Subcutaneous adipose tissue (tissue), 4 donors: Measurements from ENCODE around the gene KIAA1328. TPM values are rescaled to one million over a fixed set of nuclear protein-coding genes. Genes with fewer than 3 reads are reported as not detected.

ENCODE experiments used
- CTCF ChIP-seq: fragments of 450-650 bp; IDR thresholded peaks from one replicate; pipeline ENCODE4 v1.5.1; 2016; ENCODE audit warnings: low read depth, mild to moderate bottlenecking, control low read depth, antibody characterized with exemption, moderate library complexity
- total RNA-seq, 4 donors: library from RNA; depleted of rRNA; stranded (reverse); fragments of >200 nt; gene quantifications; one replicate each; pipeline ENCODE4 v1.1.0, GENCODE V29; 2016

KIAA1328 gene
- total RNA-seq, 4 donors from 2014 or later, result 15.0 to 22.8 (median 18.9) TPM

- no peak for TF ChIP-seq CTCF
These were observed 70.4 kb downstream of the KIAA1328 start for GRCh38 chr18:36899289-36899688.

GRCh38 chr18:36900466-36900865, 71.5 kb downstream of the KIAA1328 start:
- no peak for TF ChIP-seq CTCF

DNA sequence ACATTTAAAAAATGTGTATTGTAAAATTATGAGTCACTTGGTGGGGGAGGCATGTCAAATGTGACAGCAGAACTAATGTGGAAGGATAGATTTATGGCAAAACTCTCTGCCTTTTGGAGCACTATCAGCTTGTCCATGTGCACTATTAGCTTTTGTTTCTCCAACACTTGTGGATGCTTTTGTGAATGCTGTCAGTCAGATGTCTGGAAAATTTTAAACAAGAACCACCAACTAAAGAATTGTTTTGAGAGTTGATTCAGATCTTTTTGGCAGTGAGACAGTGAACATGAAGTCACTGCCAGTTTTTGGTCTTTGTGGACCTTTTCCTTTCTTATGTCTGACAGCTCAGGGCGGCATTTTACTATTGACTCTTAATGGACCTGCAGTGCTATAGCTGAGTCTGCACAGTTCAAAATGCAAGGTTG, 72.4 kb downstream of the KIAA1328 start:
- TF ChIP-seq CTCF, result no peak

DNA sequence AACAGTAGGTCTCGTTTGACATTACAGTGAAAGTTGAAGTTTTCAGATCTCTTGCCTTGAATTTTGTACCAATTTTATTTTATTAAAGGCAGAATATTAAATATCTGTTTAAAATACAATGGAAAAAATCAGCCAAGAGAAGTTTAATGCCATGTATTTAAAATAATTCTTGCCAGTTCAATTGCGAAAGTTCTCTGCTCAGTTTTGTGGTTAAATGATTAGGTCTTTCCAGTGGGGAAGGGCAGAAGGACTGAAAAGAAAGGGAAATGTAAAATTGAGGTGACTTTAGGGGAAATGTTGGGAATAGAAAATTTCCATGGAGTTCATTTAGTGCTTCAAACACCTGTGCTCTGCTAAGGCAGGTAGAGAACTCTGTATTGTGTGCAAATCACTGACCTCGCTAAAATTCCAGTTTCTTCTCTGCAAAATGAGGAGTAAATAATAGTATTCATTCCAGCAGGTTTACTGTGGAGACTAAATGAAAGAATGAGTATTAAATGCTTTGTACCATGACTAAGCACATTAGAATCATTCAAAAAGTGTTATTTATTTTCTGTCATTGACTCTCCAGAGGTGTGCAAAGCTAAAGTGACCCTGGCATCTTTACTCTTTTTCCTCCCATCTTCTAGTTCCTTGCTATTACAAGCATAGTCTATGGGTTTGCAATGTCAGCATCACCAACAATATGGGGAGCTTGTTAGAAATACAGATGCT, 74.4 kb downstream of the KIAA1328 start:
- no peak for TF ChIP-seq CTCF

GRCh38 chr18:36905571-36905970, 76.6 kb downstream of the KIAA1328 start:
- no peak for TF ChIP-seq CTCF

DNA sequence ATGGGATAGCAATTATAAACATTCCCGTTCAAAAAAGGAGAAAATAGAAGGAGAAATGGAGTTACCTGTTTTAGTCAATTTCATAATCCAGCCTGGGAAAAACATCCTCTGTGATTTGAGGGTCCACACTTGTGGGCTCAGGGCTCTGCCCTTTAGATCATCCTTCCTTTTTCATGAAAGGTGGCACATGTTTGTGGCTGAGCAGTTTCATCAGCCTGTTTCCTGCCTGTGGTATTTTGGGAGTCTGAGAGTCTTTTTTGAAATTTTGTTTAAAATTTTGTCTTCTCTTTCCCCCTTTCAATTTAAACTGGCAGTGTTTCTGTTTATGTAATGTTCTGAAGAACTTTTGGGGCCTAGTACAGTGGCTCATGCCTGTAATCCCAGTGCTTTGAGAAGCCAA, 84.0 kb downstream of the KIAA1328 start:
- no peak for TF ChIP-seq CTCF

DNA sequence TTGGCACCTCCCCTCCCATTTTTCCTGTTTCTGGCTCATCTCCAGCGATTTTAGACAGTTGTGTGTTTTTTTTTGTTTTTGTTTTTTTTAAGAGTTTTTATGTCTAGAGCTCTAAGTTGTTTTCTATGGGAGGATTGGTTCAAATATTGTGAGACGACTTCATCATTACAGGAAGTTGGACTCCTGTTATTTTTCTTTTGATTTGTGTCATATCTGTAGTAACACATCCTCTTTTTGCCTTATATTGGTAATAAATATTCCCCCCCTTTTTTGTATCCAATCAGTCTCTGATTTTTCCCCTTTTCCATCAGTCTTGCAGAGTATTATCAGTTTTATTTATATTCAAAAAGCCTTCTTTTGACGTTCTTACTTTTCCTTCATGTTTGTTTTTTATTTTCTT, 89.0 kb downstream of the KIAA1328 start:
- TF ChIP-seq CTCF, result no peak
